ENCODE measurements around the gene GPATCH2L.

Gene GPATCH2L

GRCh38 chr14:76151398-76152332 lies at the start of gene GPATCH2L:
GPATCH2L (plus strand) TSS chr14:76151922; CDS start chr14:76154364, 2,442 bp downstream.
- DNase-seq: peak; percentile 95

- no peak for DNase-seq
Measured at GRCh38 chr14:76104802-76105355, 46.8 kb upstream of the GPATCH2L start.

GRCh38 chr14:76106188-76106587 lies 45.5 kb upstream of the GPATCH2L start:
- DNase-seq: no peak

- DNase-seq: no peak
Measured at GRCh38 chr14:76109087-76109880, 42.4 kb upstream of the GPATCH2L start.

GRCh38 chr14:76112889-76113624 lies 38.7 kb upstream of the GPATCH2L start:
- DNase-seq: no peak

GRCh38 chr14:76113691-76114090 lies 38.0 kb upstream of the GPATCH2L start:
- no peak for DNase-seq

- no peak for DNase-seq
Measured at GRCh38 chr14:76115010-76115422, 36.7 kb upstream of the GPATCH2L start.

GRCh38 chr14:76117789-76118484 lies 33.8 kb upstream of the GPATCH2L start:
- no peak for DNase-seq

- no peak for DNase-seq
Measured at GRCh38 chr14:76118594-76118993, 33.1 kb upstream of the GPATCH2L start.

- no peak for DNase-seq
Measured at GRCh38 chr14:76121089-76121748, 30.5 kb upstream of the GPATCH2L start.

GRCh38 chr14:76123426-76124225 lies 28.1 kb upstream of the GPATCH2L start:
- DNase-seq: no peak

GRCh38 chr14:76125511-76125910 lies 26.2 kb upstream of the GPATCH2L start:
- DNase-seq: no peak

GRCh38 chr14:76126076-76126475 lies 25.6 kb upstream of the GPATCH2L start:
- DNase-seq: no peak

- no peak for DNase-seq
Measured at GRCh38 chr14:76129851-76130576, 21.7 kb upstream of the GPATCH2L start.

GRCh38 chr14:76131071-76131965 lies 20.4 kb upstream of the GPATCH2L start:
- DNase-seq: no peak

GRCh38 chr14:76133103-76133502 lies 18.6 kb upstream of the GPATCH2L start:
- DNase-seq: no peak

- no peak for DNase-seq
Measured at GRCh38 chr14:76134231-76134630, 17.5 kb upstream of the GPATCH2L start.

GRCh38 chr14:76135722-76136121 lies 16.0 kb upstream of the GPATCH2L start:
- no peak for DNase-seq
